GM12872 (cell line): ENCODE measurements around the gene FCRLA.

ENCODE experiments used
- TF ChIP-seq, protein P1 (sequence below): IDR thresholded peaks from 3 replicates; pipeline ENCODE4 v1.5.1; 2011; ENCODE audit warnings: low read depth, mild to moderate bottlenecking, low read length, moderate library complexity; ENCODE audit not compliant: insufficient read depth

FCRLA gene

GRCh38 chr1:161718559-161719324 lies 11.7 kb downstream of the FCRLA start:
- TF ChIP-seq, protein P1, sequence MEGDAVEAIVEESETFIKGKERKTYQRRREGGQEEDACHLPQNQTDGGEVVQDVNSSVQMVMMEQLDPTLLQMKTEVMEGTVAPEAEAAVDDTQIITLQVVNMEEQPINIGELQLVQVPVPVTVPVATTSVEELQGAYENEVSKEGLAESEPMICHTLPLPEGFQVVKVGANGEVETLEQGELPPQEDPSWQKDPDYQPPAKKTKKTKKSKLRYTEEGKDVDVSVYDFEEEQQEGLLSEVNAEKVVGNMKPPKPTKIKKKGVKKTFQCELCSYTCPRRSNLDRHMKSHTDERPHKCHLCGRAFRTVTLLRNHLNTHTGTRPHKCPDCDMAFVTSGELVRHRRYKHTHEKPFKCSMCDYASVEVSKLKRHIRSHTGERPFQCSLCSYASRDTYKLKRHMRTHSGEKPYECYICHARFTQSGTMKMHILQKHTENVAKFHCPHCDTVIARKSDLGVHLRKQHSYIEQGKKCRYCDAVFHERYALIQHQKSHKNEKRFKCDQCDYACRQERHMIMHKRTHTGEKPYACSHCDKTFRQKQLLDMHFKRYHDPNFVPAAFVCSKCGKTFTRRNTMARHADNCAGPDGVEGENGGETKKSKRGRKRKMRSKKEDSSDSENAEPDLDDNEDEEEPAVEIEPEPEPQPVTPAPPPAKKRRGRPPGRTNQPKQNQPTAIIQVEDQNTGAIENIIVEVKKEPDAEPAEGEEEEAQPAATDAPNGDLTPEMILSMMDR: no peak

- TF ChIP-seq, protein P1: no peak
These were observed 12.2 kb downstream of the FCRLA start for GRCh38 chr1:161719325-161719611.

- TF ChIP-seq, protein P1: no peak
These were observed 13.4 kb downstream of the FCRLA start for GRCh38 chr1:161720422-161720821.

GRCh38 chr1:161720956-161721737 lies 14.1 kb downstream of the FCRLA start, which contains the start of gene FCRLB:
FCRLB (plus strand) TSS chr1:161721544; CDS start chr1:161722673, 1,129 bp downstream.
- TF ChIP-seq, protein P1: no peak

DNA sequence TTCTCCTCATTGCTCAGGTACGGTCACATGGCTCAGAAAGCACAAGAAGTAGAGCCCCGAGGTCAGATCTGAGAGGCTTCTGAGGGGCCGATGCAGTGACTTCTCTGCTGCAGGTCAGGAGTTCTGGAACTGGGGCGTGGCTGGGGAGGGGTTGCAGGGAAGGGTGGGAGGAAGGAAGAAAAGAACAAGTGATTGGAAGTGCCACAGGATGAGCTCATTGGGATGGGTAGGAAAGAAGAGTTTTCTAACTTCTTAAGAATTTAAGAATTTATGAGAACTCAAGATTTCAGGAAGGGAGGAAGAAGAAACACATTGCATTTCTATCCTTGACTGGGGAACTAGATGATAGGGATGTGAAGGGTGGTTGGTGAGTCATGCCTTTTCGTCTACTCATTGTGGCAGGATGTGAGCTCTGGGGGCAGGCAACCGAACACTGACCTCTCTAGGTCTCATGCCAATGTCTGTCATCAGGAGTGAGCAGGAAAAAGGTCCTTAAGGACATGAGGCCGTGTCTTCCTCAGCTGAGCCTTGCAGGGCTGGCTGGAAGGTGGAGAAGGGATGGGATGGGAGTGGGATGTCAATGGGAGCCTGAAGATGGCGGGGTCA lies 14.8 kb downstream of the FCRLA start:
- TF ChIP-seq, protein P1: no peak

GRCh38 chr1:161722406-161722805 lies 15.4 kb downstream of the FCRLA start:
- TF ChIP-seq, protein P1: no peak

DNA sequence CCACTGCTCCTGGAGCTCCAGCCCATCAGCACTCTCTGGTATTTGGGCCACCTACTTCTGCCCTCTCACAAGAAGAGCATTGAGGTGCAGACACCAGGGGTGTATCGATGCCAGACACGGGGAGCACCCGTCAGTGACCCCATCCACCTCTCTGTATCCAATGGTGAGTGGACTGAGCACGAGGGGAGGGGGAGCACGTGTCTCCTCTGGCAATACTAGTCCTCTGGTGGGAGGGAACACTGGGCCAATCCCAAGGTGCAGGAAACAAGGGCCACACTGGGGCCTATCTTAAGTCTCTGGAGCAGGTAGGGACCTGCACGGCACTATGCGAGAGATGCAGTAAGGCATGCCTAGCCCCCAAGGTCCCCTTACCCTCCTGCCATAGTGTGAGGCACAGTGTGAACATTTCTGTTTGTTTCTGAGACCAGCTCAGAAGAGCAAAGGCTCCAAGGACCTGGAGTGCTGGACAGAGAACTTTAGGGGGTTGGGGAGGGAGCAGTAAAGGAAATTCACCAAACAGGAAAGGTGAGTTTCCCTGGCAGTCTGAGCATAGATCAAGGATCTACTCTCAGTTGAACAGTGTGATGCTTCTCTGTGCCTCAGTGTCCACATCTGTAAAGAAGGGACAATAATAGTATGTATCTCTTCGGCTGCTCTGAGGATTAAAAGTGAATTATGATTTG lies 16.6 kb downstream of the FCRLA start:
- TF ChIP-seq, protein P1: no peak
